Brain microvascular endothelial cell (primary cell): ENCODE data around the gene ARHGAP5.

Source experiments
- DNase-seq: peaks from one replicate; pipeline ENCODE4 v3.0.0-alpha.2; 2020
- H3K27ac ChIP-seq: fragments of 250-450 bp; sonication (Bioruptor Pico); 2 replicates; pipeline ENCODE4 v1.5.1; 2020; ENCODE audit warnings: mild to moderate bottlenecking, moderate library complexity
- H3K27me3 ChIP-seq: fragments of 250-450 bp; sonication (Bioruptor Pico); replicated peaks from 2 replicates; pipeline ENCODE4 v1.5.1; 2020; ENCODE audit warnings: mild to moderate bottlenecking
- H3K36me3 ChIP-seq: fragments of 250-450 bp; sonication (Bioruptor Pico); replicated peaks from 2 replicates; pipeline ENCODE4 v1.5.1; 2020; ENCODE audit warnings: mild to moderate bottlenecking
- H3K4me3 ChIP-seq: 2 replicates; pipeline ENCODE4 v1.5.1; 2011; ENCODE audit warnings: low read depth, mild to moderate bottlenecking, control low read depth, low read length, moderate library complexity
- CTCF ChIP-seq: IDR thresholded peaks from 2 replicates; pipeline ENCODE4 v1.5.1; 2011; ENCODE audit warnings: low read depth, mild to moderate bottlenecking, moderate library complexity, low read length, control low read depth, inconsistent platforms; ENCODE audit errors: missing control alignments
- in situ Hi-C: cut with HindIII; loops from 2 replicates; pipeline ENCODE4 v1.10.0; 2017; ENCODE audit warnings: low sequenced_read_pairs, low pct_ligation_motif_present

ARHGAP5 gene

GRCh38 chr14:32099473-32099872 lies 22.4 kb downstream of the ARHGAP5 start:
- Histone ChIP-seq H3K36me3 (peaks cover 2% of the 10 kb centered on the region), H3K4me3 (no peak overlapping the region), H3K27ac (no peak overlapping the region), H3K27me3 (no peaks in the 10 kb centered on the region)
- TF ChIP-seq CTCF, result no peak
- DNase-seq, result no peak
- in situ Hi-C loops, result no loop called here

GRCh38 chr14:32100175-32100574 lies 23.1 kb downstream of the ARHGAP5 start:
- TF ChIP-seq CTCF, result no peak

GRCh38 chr14:32102152-32102787 lies 25.2 kb downstream of the ARHGAP5 start:
- Histone ChIP-seq H3K27ac (no peak overlapping the region), H3K27me3 (no peaks in the 10 kb centered on the region), H3K36me3 (peaks cover 2% of the 10 kb centered on the region), H3K4me3 (no peak overlapping the region)
- in situ Hi-C loops, result no loop called here
- no peak for TF ChIP-seq CTCF
- DNase-seq, result no peak

More at GRCh38 chr14:32100175-32100574, 23.1 kb downstream of the ARHGAP5 start:
- no peak for DNase-seq
- peaks cover 2% of the 10 kb centered on the region for H3K36me3 ChIP-seq
- in situ Hi-C loops, result no loop called here
- no peaks in the 10 kb centered on the region for H3K27me3 ChIP-seq
- no peak overlapping the region for H3K27ac ChIP-seq
- no peak overlapping the region for H3K4me3 ChIP-seq

GRCh38 chr14:32102968-32103367 lies 25.9 kb downstream of the ARHGAP5 start:
- in situ Hi-C loops, result no loop called here
- H3K36me3 ChIP-seq, result peaks cover 2% of the 10 kb centered on the region
- H3K4me3 ChIP-seq, result no peak overlapping the region
- no peak overlapping the region for H3K27ac ChIP-seq
- H3K27me3 ChIP-seq, result no peaks in the 10 kb centered on the region
- DNase-seq, result no peak
- TF ChIP-seq CTCF, result no peak

- DNase-seq, result no peak
- H3K27ac ChIP-seq, result no peak overlapping the region
- no peak for TF ChIP-seq CTCF
- no peak overlapping the region for H3K4me3 ChIP-seq
- no peaks in the 10 kb centered on the region for H3K36me3 ChIP-seq
- no peaks in the 10 kb centered on the region for H3K27me3 ChIP-seq
- in situ Hi-C loops, result no loop called here
Measured at GRCh38 chr14:32104308-32104707, 27.2 kb downstream of the ARHGAP5 start.

GRCh38 chr14:32104803-32105202 lies 27.7 kb downstream of the ARHGAP5 start:
- in situ Hi-C loops, result no loop called here
- Histone ChIP-seq H3K27ac (no peak overlapping the region), H3K36me3 (no peaks in the 10 kb centered on the region), H3K27me3 (no peaks in the 10 kb centered on the region), H3K4me3 (no peak overlapping the region)
- DNase-seq, result no peak
- no peak for TF ChIP-seq CTCF
